Measurements from ENCODE around the gene AVPR2.
A peak's percentile ranks its signal among the peaks of the same experiment; 100 is the strongest.

The AVPR2 gene

DNA sequence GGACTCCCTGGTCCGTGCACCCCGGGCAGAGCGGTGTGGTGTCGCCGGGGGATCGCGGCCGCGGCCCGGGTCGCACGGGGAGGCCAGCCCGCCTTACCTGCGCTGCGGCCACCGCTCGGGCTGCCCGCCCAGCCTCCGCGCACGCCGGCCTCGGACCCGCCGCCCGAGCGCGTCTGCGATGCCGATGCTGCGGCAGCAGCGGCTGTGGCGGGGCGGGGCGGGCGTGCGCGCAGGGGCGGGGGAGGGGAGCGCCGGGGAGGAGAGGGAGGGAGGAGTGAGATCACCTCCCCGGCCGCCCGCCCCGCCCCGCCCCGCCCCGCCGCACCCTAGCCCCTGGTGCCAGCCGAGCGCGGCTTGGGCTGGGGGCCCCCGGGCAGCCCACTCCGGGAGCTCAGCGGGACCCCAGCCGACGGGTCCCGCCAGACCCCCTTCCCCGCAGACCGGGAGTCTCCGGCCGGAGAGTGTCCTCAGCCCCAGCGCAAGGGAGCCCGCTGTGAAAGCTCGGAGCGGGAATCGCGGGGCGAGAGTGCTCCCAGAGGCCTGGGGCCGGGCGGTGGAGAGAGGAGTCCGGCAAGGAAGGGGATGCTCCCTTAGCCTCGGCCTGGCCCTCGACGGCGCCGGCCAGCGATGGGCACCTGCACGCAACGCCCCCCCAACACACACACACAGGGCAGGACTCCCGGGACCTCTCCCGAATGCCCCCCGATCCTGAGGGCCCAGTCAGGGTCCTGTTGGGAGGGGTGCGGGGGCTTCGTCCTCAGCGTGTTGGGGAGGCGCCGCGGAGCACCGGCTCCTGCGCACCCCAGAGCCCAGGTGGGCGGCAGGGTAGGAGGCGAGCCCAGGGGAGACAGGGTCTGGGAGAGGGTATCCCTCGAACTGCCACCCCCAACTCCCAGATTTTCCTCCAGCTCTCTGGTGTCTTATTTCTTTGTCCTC, 18.2 kb upstream of the AVPR2 start, which contains the start of gene L1CAM:
Gene L1CAM, minus strand, starts transcription at position 206 of the 936 bp plus-strand sequence. CDS start 10,337 bp downstream, outside the sequence.
- no peak for DNase-seq (ENCODE audit: low read depth in 2 of 2)

- DNase-seq (ENCODE audit: low read depth in 2 of 2) = no peak
These were observed 17.6 kb upstream of the AVPR2 start for GRCh38 chrX:153886915-153887314.

GRCh38 chrX:153887385-153887784, 17.1 kb upstream of the AVPR2 start:
- DNase-seq (ENCODE audit: low read depth in 2 of 2) = no peak

- no peak for DNase-seq (ENCODE audit: low read depth in 2 of 2)
These were observed 16.1 kb upstream of the AVPR2 start for GRCh38 chrX:153888344-153888743.

DNA sequence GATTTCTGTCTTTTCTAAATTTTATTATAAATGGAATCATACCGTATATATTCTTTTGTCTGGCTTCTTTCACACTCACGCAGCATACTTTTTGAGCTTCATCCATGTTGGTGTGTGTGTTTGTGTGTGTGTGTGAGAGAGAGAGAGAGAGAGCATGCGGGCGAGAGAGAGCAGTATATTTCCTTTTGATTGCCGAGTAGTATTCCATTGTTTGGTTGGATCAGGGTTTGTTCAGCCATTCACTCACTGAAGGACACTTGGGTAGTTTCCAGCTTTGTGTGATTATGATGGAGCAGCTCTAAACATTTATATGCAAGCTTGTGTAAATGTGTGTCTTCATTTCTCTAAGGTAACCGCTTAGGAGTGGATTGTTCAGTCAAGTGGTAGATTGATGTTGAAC, 15.3 kb upstream of the AVPR2 start:
- DNase-seq (ENCODE audit: low read depth in 2 of 2) = no peak

DNA sequence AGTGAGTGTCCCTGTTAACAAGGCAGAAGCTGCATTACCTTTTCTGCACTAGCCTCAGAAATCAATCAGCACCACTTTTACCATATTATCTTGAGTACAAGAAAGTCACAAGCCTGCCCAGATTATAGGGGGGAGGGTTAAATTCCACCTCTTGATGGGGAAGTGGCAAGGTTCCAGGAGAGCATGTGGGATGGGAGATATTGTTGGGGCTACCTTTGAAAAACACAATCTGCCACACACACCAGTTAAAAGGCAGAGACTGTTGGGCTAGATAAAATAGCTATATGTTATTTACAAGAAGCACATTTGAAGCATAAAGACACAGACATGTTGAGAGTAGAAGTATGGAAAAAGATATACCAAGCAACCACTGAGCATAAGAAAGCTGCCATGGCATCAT, 6.6 kb upstream of the AVPR2 start:
- DNase-seq (ENCODE audit: low read depth in 2 of 2) = no peak

GRCh38 chrX:153900831-153901752, 3.4 kb upstream of the AVPR2 start:
- DNase-seq (ENCODE audit: low read depth in 2 of 2) = peak in 1 of 2 donors; percentile 46

DNA sequence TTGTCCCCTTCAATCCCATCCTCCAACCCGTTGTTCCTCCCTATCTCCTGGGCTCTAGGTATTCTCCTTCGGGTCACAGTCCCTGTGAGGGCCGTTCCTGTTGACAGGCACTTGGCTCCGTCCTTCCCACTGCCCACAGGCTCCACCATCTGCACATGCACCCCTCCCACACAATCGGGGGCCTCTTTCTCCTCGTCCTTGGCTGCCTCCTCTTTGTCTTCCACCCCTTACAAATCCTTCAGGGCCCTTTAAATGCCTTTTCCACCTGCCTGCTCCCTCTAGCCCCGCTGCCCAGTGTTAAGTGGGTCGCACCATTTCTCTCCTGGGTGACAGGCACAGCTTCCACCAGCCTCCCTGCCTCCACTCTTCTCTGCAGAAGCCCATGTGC, 2.7 kb upstream of the AVPR2 start:
- no peak for DNase-seq (ENCODE audit: low read depth in 2 of 2)

DNA sequence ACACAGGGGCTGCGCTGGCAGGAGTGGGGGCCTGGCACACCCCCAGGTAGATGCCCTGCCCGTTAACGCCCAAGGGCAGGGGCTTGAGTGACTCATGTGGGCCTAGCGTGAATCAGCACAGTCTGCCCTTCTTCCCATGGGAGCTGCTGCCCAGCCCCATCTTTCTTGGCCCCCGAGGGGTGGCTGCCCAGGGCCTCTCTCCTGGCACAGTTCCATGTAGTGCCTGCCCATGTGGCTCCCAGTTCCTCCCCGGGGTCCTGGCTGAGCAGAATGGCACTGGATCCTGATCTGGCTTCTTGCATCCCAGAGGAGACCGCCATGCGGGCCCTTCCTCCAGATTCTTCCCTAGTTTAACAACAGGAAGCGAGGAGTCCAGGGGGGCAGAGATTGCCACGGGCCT, 2.1 kb upstream of the AVPR2 start:
- DNase-seq (ENCODE audit: low read depth in 2 of 2) = no peak

GRCh38 chrX:153903238-153903980, 1.1 kb upstream of the AVPR2 start:
- DNase-seq (ENCODE audit: low read depth in 2 of 2) = no peak

- DNase-seq (ENCODE audit: low read depth in 2 of 2) = no peak
These were observed 1.1 kb downstream of the AVPR2 start for GRCh38 chrX:153905481-153906095.

DNA sequence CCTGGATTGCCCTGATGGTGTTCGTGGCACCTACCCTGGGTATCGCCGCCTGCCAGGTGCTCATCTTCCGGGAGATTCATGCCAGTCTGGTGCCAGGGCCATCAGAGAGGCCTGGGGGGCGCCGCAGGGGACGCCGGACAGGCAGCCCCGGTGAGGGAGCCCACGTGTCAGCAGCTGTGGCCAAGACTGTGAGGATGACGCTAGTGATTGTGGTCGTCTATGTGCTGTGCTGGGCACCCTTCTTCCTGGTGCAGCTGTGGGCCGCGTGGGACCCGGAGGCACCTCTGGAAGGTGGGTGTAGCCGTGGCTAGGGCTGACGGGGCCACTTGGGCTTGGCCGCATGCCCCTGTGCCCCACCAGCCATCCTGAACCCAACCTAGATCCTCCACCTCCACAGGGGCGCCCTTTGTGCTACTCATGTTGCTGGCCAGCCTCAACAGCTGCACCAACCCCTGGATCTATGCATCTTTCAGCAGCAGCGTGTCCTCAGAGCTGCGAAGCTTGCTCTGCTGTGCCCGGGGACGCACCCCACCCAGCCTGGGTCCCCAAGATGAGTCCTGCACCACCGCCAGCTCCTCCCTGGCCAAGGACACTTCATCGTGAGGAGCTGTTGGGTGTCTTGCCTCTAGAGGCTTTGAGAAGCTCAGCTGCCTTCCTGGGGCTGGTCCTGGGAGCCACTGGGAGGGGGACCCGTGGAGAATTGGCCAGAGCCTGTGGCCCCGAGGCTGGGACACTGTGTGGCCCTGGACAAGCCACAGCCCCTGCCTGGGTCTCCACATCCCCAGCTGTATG, 1.8 kb downstream of the AVPR2 start:
- DNase-seq (ENCODE audit: low read depth in 2 of 2) = no peak

GRCh38 chrX:153907456-153907855, 3.0 kb downstream of the AVPR2 start:
- no peak for DNase-seq (ENCODE audit: low read depth in 2 of 2)

GRCh38 chrX:153908219-153908860, 3.9 kb downstream of the AVPR2 start:
- DNase-seq (ENCODE audit: low read depth in 2 of 2) = no peak

DNA sequence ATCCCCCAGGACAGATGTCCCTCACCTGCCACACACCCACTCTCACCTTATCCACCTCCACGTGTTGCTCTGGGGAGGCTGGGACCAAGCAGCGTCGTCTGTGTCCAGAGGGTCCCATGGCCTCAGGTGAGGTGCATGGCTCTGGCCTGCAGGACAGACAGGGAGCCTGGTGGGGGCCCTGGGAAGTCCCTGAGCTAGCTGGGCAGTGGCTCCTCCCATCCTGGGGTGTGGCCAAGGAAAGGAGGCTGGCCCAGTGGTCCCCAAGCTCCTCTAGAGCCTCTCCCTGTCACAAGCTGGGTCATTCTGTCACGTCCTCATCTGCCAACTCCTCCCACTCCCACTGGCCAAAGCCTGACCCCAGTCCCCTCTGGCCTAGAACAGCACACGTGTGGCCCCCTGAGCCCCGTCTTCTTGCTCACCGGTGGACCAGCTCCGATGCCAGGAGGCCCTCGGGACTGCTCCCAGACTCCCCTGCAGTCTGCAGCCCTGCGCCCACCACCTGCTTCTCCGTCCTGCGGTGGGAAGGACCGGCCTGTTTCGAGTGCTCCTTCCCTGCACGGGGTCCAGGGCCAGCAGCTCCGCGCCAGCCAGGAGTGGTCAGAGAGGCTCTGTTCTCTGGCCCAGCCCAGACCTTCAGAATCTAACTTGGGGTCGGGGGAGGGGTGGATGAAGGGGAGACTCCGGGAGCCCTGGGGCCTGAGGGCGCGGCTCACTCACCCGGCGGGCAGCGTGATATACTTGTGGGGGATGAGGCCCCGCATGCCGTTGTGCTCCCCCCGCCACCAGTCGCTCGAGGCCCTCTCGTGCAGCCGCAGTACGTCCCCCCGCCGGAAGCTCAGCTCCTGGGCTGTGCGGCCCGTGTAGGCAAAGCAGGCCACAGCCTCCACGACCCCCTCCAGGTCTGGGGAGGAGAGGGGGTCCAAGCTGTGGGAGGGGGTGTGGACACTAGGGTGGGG, 4.8 kb downstream of the AVPR2 start:
- DNase-seq (ENCODE audit: low read depth in 2 of 2) = no peak

DNA sequence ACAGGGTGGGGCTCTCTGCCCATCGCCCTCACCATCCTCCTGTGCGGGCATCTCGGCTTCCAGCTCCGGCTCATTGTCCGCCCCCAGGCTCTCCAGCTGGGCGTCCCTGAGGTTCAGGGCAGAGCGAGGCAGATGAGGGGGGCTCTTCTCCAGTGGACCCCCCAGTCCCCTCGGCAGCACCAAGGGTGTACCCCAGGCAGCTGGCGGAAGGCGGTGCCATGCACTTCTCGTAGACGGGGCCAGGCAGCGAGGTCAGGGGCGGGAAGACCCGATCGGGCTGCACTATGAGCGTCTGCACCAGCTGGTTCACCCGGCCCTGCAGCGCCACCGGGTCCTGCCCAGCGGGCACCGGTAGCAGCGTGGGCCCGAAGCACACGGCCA, 5.5 kb downstream of the AVPR2 start:
- DNase-seq (ENCODE audit: low read depth in 2 of 2) = no peak

DNA sequence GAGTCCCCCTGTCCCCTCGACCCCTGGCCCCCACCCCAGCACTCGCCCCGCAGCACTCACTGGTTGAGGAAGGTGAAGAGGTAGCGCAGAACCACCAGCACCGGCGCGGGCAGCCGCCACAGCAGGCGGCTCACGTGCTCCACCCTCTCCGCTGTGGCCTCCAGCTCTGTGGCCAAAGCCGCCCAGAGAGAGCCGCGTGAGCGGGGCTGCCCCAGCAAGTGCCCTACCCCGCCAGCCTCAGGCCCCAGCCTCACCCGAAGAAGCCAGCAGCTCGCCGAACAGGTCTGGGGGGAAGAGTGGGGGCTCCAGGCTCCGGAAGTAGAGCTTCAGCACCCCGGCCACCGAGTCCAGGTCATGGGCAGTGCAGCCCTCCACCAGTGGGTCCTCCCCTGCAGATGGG, 6.0 kb downstream of the AVPR2 start:
- no peak for DNase-seq (ENCODE audit: low read depth in 2 of 2)

DNA sequence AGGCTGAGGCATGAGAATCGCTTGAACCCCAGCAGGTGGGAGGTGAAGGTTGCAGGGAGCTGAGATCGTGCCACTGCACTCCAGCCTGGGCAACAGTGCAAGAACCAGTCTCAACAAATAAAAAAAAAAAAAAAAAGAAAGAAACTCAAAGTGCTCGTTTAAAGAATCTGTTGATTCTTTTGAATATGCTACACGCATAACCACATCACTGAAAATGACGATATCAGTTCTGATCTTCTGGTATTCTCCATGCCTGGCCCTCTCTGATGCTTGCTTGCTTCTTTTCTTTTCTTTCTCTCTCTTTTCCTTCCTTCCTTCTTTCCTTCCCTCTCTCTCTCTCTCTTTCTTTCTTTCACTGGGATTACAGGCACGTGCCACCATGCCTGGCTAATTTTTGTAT, 7.3 kb downstream of the AVPR2 start:
- no peak for DNase-seq (ENCODE audit: low read depth in 2 of 2)

- DNase-seq (ENCODE audit: low read depth in 2 of 2) = no peak
These were observed 8.7 kb downstream of the AVPR2 start for GRCh38 chrX:153913211-153913610.

All from stimulated activated CD4-positive, alpha-beta T cell treated with anti-CD3 and anti-CD28 coated beads, Interleukin-4, amount 100 ng/mL, for 48 hours (primary cell).